Fibroblast of pulmonary artery (primary cell): ENCODE measurements around the gene GABRB1.

Experiments used
- DNase-seq: peaks from one replicate; pipeline ENCODE4 v3.0.0-alpha.2; 2010; ENCODE audit warnings: low read depth
- H3K4me3 ChIP-seq: replicated peaks from 2 replicates; pipeline ENCODE4 v1.5.1; 2011; ENCODE audit warnings: low read depth, mild to moderate bottlenecking, control low read depth, low read length, moderate library complexity
- TF ChIP-seq, protein P1 (sequence below): IDR thresholded peaks from 2 replicates; pipeline ENCODE4 v1.5.1; 2011; ENCODE audit warnings: mild to moderate bottlenecking, control low read depth, low read length, inconsistent platforms; ENCODE audit errors: missing control alignments

GABRB1 gene

DNA sequence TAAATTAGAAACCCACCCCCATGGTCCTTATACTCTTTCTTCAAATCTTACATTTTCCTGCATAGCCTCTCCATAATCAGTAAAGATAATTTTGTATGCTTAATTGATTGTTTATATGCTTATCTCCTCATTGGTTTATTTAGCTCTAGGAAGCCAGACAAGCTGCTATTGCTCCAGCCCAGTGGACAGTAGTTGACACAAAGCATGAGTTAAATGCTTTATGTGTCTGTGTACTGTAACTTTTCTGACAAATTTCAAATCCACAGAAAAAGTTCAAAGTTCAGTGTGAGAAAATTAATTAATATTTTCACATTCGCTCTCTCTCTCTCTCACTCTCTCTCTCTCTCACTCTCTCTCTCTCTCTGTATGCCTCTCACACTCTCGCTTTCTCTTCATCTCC is 181.7 kb downstream of the GABRB1 start:
- H3K4me3 ChIP-seq, result no peak overlapping the region
- TF ChIP-seq, protein P1, sequence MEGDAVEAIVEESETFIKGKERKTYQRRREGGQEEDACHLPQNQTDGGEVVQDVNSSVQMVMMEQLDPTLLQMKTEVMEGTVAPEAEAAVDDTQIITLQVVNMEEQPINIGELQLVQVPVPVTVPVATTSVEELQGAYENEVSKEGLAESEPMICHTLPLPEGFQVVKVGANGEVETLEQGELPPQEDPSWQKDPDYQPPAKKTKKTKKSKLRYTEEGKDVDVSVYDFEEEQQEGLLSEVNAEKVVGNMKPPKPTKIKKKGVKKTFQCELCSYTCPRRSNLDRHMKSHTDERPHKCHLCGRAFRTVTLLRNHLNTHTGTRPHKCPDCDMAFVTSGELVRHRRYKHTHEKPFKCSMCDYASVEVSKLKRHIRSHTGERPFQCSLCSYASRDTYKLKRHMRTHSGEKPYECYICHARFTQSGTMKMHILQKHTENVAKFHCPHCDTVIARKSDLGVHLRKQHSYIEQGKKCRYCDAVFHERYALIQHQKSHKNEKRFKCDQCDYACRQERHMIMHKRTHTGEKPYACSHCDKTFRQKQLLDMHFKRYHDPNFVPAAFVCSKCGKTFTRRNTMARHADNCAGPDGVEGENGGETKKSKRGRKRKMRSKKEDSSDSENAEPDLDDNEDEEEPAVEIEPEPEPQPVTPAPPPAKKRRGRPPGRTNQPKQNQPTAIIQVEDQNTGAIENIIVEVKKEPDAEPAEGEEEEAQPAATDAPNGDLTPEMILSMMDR, result no peak
- no peak for DNase-seq

DNA sequence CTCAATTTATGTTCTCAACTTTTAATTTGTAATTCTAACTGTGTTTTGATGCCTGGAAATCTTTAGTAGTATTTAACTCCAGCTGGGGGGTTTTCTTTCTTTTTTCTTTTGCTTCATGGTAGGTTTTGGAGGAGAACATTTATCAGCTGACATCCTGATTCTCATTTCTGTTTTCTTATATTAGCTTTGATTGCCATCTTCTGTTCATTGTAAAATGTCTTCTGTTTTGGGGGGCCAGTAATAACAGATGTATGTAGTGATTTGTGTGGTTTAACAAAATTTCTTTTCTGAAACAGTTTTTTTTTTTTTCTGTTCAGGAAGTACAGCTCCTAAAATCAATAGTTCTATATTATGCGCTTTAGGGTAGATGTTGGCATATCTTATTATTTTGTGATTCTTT is 182.2 kb downstream of the GABRB1 start:
- TF ChIP-seq, protein P1, result no peak
- no peak for DNase-seq
- H3K4me3 ChIP-seq, result no peak overlapping the region

DNA sequence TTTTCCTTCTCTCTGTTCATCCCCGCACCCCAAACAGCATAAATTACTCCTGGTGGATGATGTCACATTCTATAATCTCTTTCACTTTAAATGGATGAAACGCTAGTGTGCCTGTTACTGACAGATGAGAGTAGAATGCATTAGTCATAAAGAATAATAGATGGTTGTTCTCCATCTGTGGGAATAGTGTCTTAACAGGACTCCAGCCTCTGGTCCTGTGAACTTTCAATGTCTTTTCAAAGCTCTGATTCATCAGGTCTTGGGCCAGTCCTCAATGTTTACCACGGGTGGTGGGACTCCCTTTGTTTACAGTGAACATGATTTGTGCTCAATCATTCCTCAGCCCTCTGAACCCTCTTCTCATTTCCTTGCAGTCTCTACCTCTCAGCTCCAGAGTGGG is 182.6 kb downstream of the GABRB1 start:
- DNase-seq, result peak; percentile 88
- H3K4me3 ChIP-seq, result no peak overlapping the region

DNA sequence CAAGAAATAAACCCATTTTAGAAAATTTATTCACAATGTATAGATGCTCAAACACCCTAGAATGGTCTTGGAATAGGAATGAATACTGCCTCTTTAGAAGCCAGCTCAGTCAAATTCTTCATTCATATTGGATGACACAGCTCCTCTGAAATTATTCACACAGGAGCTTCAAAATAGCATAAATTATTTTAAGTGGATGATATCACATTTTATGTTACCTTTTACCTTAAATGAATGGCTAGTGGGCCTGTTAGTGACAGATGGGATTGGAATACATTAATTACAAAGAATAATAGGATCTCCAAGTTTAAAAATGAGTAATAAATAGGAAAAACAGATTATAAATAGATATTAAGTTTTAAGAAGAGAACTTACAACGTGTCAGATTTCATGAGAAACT is 184.4 kb downstream of the GABRB1 start:
- H3K4me3 ChIP-seq, result no peak overlapping the region
- DNase-seq, result no peak
- TF ChIP-seq, protein P1, result no peak

More for the DNA sequence above, 182.6 kb downstream of the GABRB1 start:
- TF ChIP-seq, protein P1, result no peak

DNA sequence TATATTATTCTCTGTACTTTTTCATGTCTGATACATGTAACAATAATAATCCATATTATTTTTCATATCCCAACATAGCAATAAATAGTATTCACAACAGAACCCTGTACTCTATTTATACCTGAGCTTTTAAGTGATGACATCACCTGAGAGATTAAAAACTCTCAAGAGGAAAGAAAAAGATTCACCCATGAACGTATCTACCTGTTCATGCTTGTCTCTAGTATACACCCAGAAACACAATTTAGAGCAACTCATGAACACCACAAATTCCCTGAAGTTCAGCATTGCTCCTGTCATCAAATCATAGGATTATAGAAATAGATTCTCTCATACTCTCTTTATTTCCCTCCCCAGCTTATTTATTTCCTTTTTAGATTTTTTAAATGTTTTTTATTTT is 185.9 kb downstream of the GABRB1 start:
- DNase-seq, result no peak
- TF ChIP-seq, protein P1, result no peak
- no peak overlapping the region for H3K4me3 ChIP-seq

DNA sequence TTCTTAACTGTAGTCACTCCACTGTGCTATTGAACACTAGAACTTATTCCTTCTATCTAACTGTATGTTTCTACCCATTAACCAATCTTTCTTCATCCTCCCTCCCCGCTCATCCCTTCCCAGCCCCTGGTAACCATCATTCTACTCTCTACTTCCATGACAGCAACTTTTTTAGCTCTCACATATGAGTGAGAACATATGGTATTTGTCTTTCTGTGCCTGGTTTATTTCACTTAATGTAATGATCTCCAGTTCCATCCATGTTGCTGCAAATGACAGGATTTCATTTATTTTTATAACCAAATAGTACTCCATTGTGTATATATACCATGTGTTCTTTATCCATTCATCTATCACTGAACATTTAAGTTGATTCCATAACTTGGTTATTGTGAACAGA is 186.5 kb downstream of the GABRB1 start:
- TF ChIP-seq, protein P1, result no peak
- no peak for DNase-seq
- no peak overlapping the region for H3K4me3 ChIP-seq

DNA sequence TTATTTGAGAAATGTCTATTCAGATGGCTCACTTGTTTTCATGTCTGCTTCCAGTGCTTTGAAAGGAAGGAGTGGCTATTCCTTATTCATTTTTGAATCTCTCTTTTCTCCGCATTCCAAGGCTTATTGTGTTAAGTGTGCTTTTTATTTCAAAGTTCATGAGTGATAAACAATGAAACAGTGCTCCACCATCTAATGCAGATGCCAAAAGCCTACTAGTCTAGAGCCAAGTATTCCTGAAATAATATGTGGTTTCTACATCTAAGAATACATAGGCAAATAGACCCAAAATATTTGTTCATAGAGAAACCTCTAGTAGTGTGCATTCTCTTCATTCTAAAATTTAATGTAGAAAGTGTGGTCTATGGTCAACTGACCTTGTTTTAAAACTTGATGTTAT is 187.3 kb downstream of the GABRB1 start:
- DNase-seq, result no peak
- H3K4me3 ChIP-seq, result no peak overlapping the region
- TF ChIP-seq, protein P1, result no peak
